ENCODE results near the gene SPRY4. TPM values are rescaled to one million over a fixed set of nuclear protein-coding genes. Genes with fewer than 3 reads are reported as not detected.

SPRY4 gene
- total and polyA plus RNA-seq, 2 experiments from 2014 or later = 8.5 to 12.8 TPM

DNA sequence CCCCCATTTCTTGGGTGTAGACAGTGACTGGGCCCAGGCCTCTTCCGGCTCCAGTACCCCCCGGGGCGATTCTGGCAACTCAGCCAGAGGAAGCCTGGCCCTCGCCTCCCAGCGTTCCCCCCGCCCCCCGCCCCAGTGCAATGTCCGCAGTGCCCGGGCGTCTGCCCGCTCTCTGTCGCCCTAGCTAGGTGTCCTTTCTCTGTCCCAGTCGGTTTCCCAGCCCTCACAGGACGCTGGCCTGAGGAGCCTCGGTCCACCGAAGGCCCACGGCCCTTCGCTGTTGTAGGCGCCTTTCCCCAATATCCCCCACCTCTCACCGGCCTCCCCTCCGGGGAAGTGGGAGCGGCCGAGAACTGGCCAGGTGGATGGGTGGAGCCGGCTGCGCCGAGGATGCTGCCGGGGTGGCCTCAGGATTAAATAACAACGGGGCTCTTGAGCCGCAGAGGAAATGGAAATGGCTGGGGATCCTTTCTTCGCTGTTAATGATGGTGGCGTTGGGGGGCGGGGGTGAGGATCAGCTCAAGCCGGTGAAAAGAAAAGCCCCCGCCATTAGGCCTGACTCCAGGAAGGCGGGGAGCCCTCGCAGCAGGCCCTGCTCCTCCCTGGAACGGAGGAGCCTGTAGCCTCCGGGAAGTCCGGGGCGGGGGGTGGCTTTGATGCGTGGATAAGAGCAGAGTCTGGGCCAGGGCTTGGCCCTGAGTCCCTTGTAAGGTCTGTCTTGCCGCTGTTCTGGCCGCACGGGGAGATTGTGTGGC lies 1.1 kb upstream of the SPRY4 start:
- Histone ChIP-seq H3K27ac (peak overlapping the region; percentile 91), H3F3A (ENCODE audit: insufficient read depth) (peaks cover 47% of the 10 kb centered on the region), H3K9me2 (ENCODE audit: insufficient read depth) (no peaks in the 10 kb centered on the region), H2AFZ (peak overlapping the region; percentile 80), H3K36me3 (ENCODE audit: low read depth) (no peaks in the 10 kb centered on the region), H3K79me2 (ENCODE audit: insufficient read depth) (peaks cover 73% of the 10 kb centered on the region), H3K27me3 (replicated peaks; ENCODE audit: insufficient read depth) (no peaks in the 10 kb centered on the region), H4K20me1 (ENCODE audit: insufficient read depth) (no peaks in the 10 kb centered on the region), H3K4me1 (ENCODE audit: insufficient read depth) (peaks cover 37% of the 10 kb centered on the region), H3K9me3 (ENCODE audit: low read depth) (no peaks in the 10 kb centered on the region), H3K4me2 (ENCODE audit: unreplicated experiment) (peak overlapping the region; percentile 96), H3K9ac (peak overlapping the region; percentile 93), H3K4me3 (peak overlapping the region; percentile 80)
- peak; percentile 81 for DNase-seq
- TF ChIP-seq EZH2phosphoT487 (IDR thresholded peaks at IDR 0.05; ENCODE audit: insufficient read depth, low read depth) (no peak), EZH2 (IDR thresholded peaks at IDR 0.05; ENCODE audit: insufficient read depth, poor library complexity, severe bottlenecking) (no peak)
- WGBS, 2 experiments (ENCODE audit: low coverage in 1 of 2, low lambda C conversion rate in 2 of 2, missing lambda C conversion rate in 2 of 2) = 38 to 45% methylated on average over 34 to 44 of the region's 44 CpGs
- in situ Hi-C loops (cut with MboI) = loop anchor here (10.0 kb wide), 1 partner anchor 219 kb away; no protein-coding TSS in a partner anchor

GRCh38 chr5:142324136-142324870 lies 518 bp downstream of the SPRY4 start:
- Histone ChIP-seq H3K9me3 (ENCODE audit: low read depth) (no peaks in the 10 kb centered on the region), H3K27me3 (replicated peaks; ENCODE audit: insufficient read depth) (no peaks in the 10 kb centered on the region), H3F3A (ENCODE audit: insufficient read depth) (peaks cover 47% of the 10 kb centered on the region), H3K4me3 (peak overlapping the region; percentile 80), H2AFZ (peak overlapping the region; percentile 61), H3K9me2 (ENCODE audit: insufficient read depth) (no peaks in the 10 kb centered on the region), H3K36me3 (ENCODE audit: low read depth) (no peaks in the 10 kb centered on the region), H3K9ac (peak overlapping the region; percentile 93), H4K20me1 (ENCODE audit: insufficient read depth) (no peaks in the 10 kb centered on the region), H3K4me2 (ENCODE audit: unreplicated experiment) (peak overlapping the region; percentile 72), H3K79me2 (ENCODE audit: insufficient read depth) (peaks cover 73% of the 10 kb centered on the region), H3K4me1 (ENCODE audit: insufficient read depth) (peaks cover 52% of the 10 kb centered on the region), H3K27ac (peak overlapping the region; percentile 91)
- TF ChIP-seq EZH2 (IDR thresholded peaks at IDR 0.05; ENCODE audit: insufficient read depth, poor library complexity, severe bottlenecking) (no peak), EZH2phosphoT487 (IDR thresholded peaks at IDR 0.05; ENCODE audit: insufficient read depth, low read depth) (no peak)
- peak; percentile 86 for DNase-seq
- WGBS, 2 experiments (ENCODE audit: low coverage in 1 of 2, low lambda C conversion rate in 2 of 2, missing lambda C conversion rate in 2 of 2) = 3 to 4% methylated on average over 38 to 45 of the region's 58 CpGs
- in situ Hi-C loops (cut with MboI) = loop anchor here (10.0 kb wide), 1 partner anchor 220 kb away; no protein-coding TSS in a partner anchor

GRCh38 chr5:142323480-142324135 lies 1.2 kb downstream of the SPRY4 start:
- no peaks in the 10 kb centered on the region for H3K36me3 ChIP-seq (ENCODE audit: low read depth)
- H3K9me3 ChIP-seq (ENCODE audit: low read depth) = no peaks in the 10 kb centered on the region
- H3K4me3 ChIP-seq = peak overlapping the region; percentile 80
- H2AFZ ChIP-seq = peak overlapping the region; percentile 61
- H3K79me2 ChIP-seq (ENCODE audit: insufficient read depth) = peaks cover 73% of the 10 kb centered on the region
- peak overlapping the region; percentile 91 for H3K27ac ChIP-seq
- no peaks in the 10 kb centered on the region for H3K9me2 ChIP-seq (ENCODE audit: insufficient read depth)
- peaks cover 40% of the 10 kb centered on the region for H3F3A ChIP-seq (ENCODE audit: insufficient read depth)
- peak overlapping the region; percentile 72 for H3K4me2 ChIP-seq (ENCODE audit: unreplicated experiment)
- H3K27me3 ChIP-seq (replicated peaks; ENCODE audit: insufficient read depth) = no peaks in the 10 kb centered on the region
- TF ChIP-seq EZH2 (IDR thresholded peaks at IDR 0.05; ENCODE audit: insufficient read depth, poor library complexity, severe bottlenecking) = no peak
- no peak for TF ChIP-seq EZH2phosphoT487 (IDR thresholded peaks at IDR 0.05; ENCODE audit: insufficient read depth, low read depth)
- H3K4me1 ChIP-seq (ENCODE audit: insufficient read depth) = peaks cover 59% of the 10 kb centered on the region
- H3K9ac ChIP-seq = peak overlapping the region; percentile 93
- in situ Hi-C loops (cut with MboI) = loop anchor here (10.0 kb wide), 1 partner anchor 221 kb away; no protein-coding TSS in a partner anchor
- peak; percentile 39 for DNase-seq
- 40 to 52% methylated on average over 19 of the region's 19 CpGs for WGBS, 2 experiments (ENCODE audit: low coverage in 1 of 2, low lambda C conversion rate in 2 of 2, missing lambda C conversion rate in 2 of 2)
- H4K20me1 ChIP-seq (ENCODE audit: insufficient read depth) = no peaks in the 10 kb centered on the region

Measured in GM23248 (cell line).